ENCODE data around the gene CHRNB2.

DNA sequence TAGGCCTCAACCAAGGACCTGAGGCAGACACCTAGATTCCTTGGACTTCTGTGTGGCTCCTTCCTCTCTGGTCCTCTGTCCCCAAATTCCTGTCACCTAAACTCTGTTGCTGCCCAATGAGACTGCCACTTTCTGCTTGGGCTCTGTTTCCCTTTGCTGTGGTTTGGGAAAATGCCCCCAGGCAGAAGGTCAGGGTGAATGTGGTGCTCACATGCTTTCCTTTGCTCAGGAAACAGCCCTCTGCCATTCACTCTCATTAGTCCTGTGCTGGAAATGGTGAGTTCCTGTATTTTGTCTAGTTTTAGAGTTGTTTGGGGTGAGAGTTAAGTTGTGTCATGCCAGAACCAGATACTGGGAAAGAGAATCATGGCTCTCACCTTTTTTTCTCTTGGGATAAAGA, 42.7 kb upstream of the CHRNB2 start:
- TF ChIP-seq EZH2phosphoT487 (IDR thresholded peaks at IDR 0.05; ENCODE audit: insufficient read depth, low read depth): no peak
- TF ChIP-seq EZH2 (IDR thresholded peaks at IDR 0.05; ENCODE audit: insufficient read depth, poor library complexity, severe bottlenecking): no peak

Data from GM23248 (cell line).